HCT116 (cell line): ENCODE measurements around the gene GRK2. TPM values are rescaled to one million over a fixed set of nuclear protein-coding genes. Genes with fewer than 3 reads are reported as not detected.

Source experiments
- ATAC-seq: fragments of 200-7000 bp; cut with Tn5 transposase; 2 replicates; pipeline ENCODE4 v1.9.1; 2020; ENCODE audit warnings: mild to moderate bottlenecking, moderate library complexity
- BruUV-seq: library from RNA; stranded (reverse); fragments of 400-500 nt; replicated peaks from 2 replicates; lab custom pipeline; 2021; lab: Mats Ljungman, UMichigan
- CTCF ChIA-PET: fragments of 300-600 bp; sonication (Branson Sonifier 250); formaldehyde crosslinking; loops from one replicate; lab custom pipeline; 2021; ENCODE audit warnings: antibody characterized with exemption; lab: Charles Lee
- POLR2A ChIA-PET: fragments of 300-600, 350-600 bp; sonication (Branson Sonifier 250); formaldehyde crosslinking; loops from one replicate; lab custom pipeline; 2021; ENCODE audit warnings: antibody characterized with exemption; lab: Charles Lee
- RAD21 ChIA-PET, 2 experiments: fragments of 300-600 bp; sonication (Branson Sonifier 250); formaldehyde crosslinking; loops; one replicate each; lab custom pipeline; 2023; ENCODE audit warnings: low total read pairs in 2 of 2; ENCODE audit not compliant: uncharacterized antibody in 2 of 2, unreplicated experiment in 2 of 2, low non-redundant PET in 1 of 2; lab: Charles Lee
- DNase-seq: peaks from one replicate; pipeline ENCODE4 v3.0.0-alpha.2; 2010; ENCODE audit warnings: low read depth, low spot score
- H2AFZ ChIP-seq: fragments of 200-600 bp; shearing (Covaris generic), sonication (generic); 2 replicates; pipeline ENCODE4 v1.6.1; 2017; ENCODE audit warnings: low read depth, mixed run types, mixed read lengths, antibody characterized with exemption, low read length; ENCODE audit not compliant: poor library complexity, severe bottlenecking
- H3K27ac ChIP-seq: 2 replicates; pipeline ENCODE4 v1.5.1; 2012; ENCODE audit warnings: low read depth, low read length
- H3K27me3 ChIP-seq: fragments of 200-600 bp; sonication (generic); 2 replicates; pipeline ENCODE4 v1.6.1; 2016; ENCODE audit warnings: mixed run types, low read length, mixed read lengths; ENCODE audit not compliant: insufficient read depth
- H3K36me3 ChIP-seq, 2 experiments: fragments of 200-500 bp in 1 of 2; fragments of 200-600 bp in 1 of 2; sonication (Bioruptor generic) in 1 of 2; sonication (generic) in 1 of 2; 2 replicates each; pipeline versions ENCODE4 v1.5.1 to v1.6.1; 2014 to 2016; ENCODE audit warnings: low read length in 2 of 2, inconsistent platforms in 1 of 2, mixed read lengths in 1 of 2, mixed run types in 1 of 2; ENCODE audit not compliant: insufficient read depth in 2 of 2, control insufficient read depth in 1 of 2
- H3K4me1 ChIP-seq, 2 experiments: fragments of 200-600 bp in 1 of 2; sonication (generic) in 1 of 2; 2 replicates each; pipeline versions ENCODE4 v1.5.1 to v1.6.1; 2012 to 2017; ENCODE audit warnings: low read length in 2 of 2, inconsistent platforms in 1 of 2, mild to moderate bottlenecking in 1 of 2, mixed read lengths in 1 of 2, mixed run types in 1 of 2, moderate library complexity in 1 of 2; ENCODE audit not compliant: insufficient read depth in 2 of 2, control insufficient read depth in 1 of 2
- H3K4me2 ChIP-seq: fragments of 200-600 bp; sonication (generic); 2 replicates; pipeline ENCODE4 v1.6.1; 2017; ENCODE audit warnings: mixed run types, low read length, mixed read lengths
- H3K4me3 ChIP-seq, 2 experiments: fragments of 200-600 bp in 1 of 2; sonication (generic) in 1 of 2; replicated peaks in 1 of 2; 2 replicates each; pipeline ENCODE4 v1.5.1; 2011 to 2016; ENCODE audit warnings: low read length in 2 of 2, control low read depth in 1 of 2, low read depth in 1 of 2, mild to moderate bottlenecking in 1 of 2, mixed read lengths in 1 of 2, mixed run types in 1 of 2
- H3K79me2 ChIP-seq: fragments of 200-600 bp; sonication (generic); 2 replicates; pipeline ENCODE4 v1.6.1; 2017; ENCODE audit warnings: mild to moderate bottlenecking, mixed run types, low read length, moderate library complexity, mixed read lengths; ENCODE audit not compliant: insufficient read depth
- H3K9ac ChIP-seq: fragments of 200-600 bp; sonication (generic); 2 replicates; pipeline ENCODE4 v1.6.1; 2016; ENCODE audit warnings: low read length, mixed read lengths
- H3K9me2 ChIP-seq: fragments of 200-600 bp; sonication (generic), shearing (Covaris generic); 2 replicates; pipeline ENCODE4 v1.6.1; 2017; ENCODE audit warnings: mixed run types, mild to moderate bottlenecking, moderate library complexity; ENCODE audit not compliant: insufficient read depth
- H3K9me3 ChIP-seq, 2 experiments: fragments of 200-500 bp in 1 of 2; fragments of 200-600 bp in 1 of 2; sonication (Bioruptor generic) in 1 of 2; sonication (generic) in 1 of 2; 2 replicates each; pipeline ENCODE4 v1.6.1; 2014 to 2017; ENCODE audit warnings: low read length in 2 of 2, mixed read lengths in 2 of 2, inconsistent platforms in 1 of 2, low read depth in 1 of 2, mild to moderate bottlenecking in 1 of 2, mixed run types in 1 of 2, moderate library complexity in 1 of 2; ENCODE audit not compliant: control insufficient read depth in 1 of 2, insufficient read depth in 1 of 2
- H4K20me1 ChIP-seq: fragments of 200-600 bp; sonication (generic), shearing (Covaris generic); 2 replicates; pipeline ENCODE4 v1.6.1; 2017; ENCODE audit warnings: mixed run types, mild to moderate bottlenecking, moderate library complexity; ENCODE audit not compliant: insufficient read depth
- CBX3 ChIP-seq: IDR thresholded peaks from 2 replicates; pipeline ENCODE4 v1.6.1; 2012; ENCODE audit warnings: low read depth
- CEBPB ChIP-seq: IDR thresholded peaks from 2 replicates; pipeline ENCODE4 v1.6.1; 2012; ENCODE audit warnings: low read depth
- CTCF ChIP-seq, 3 experiments: fragments of 200-600 bp in 1 of 3; sonication (generic) in 1 of 3; IDR thresholded peaks in 2 of 3; conservative IDR thresholded peaks in 1 of 3; 2 replicates each; pipeline ENCODE4 v1.5.1; 2012 to 2017; ENCODE audit warnings: low read depth in 2 of 3, low read length in 2 of 3, antibody characterized with exemption in 1 of 3, borderline replicate concordance in 1 of 3, control low read depth in 1 of 3, mild to moderate bottlenecking in 1 of 3, mixed read lengths in 1 of 3, mixed run types in 1 of 3, moderate library complexity in 1 of 3; ENCODE audit not compliant: insufficient read depth in 1 of 3
- EGR1 ChIP-seq: IDR thresholded peaks from 2 replicates; pipeline ENCODE4 v1.6.1; 2012; ENCODE audit warnings: low read depth
- ELF1 ChIP-seq: IDR thresholded peaks from 2 replicates; pipeline ENCODE4 v1.6.1; 2012; ENCODE audit warnings: low read depth, borderline replicate concordance
- POLR2A ChIP-seq: IDR thresholded peaks from 2 replicates; pipeline ENCODE4 v1.7.0; 2011; ENCODE audit warnings: borderline replicate concordance; ENCODE audit not compliant: insufficient read depth, insufficient read length; ENCODE audit errors: extremely low read depth
- POLR2AphosphoS5 ChIP-seq: IDR thresholded peaks from 2 replicates; pipeline ENCODE4 v1.6.1; 2011; ENCODE audit warnings: mild to moderate bottlenecking, low read depth, low read length, moderate library complexity
- REST ChIP-seq: IDR thresholded peaks from 2 replicates; pipeline ENCODE4 v1.6.1; 2012; ENCODE audit warnings: low read depth
- SIN3A ChIP-seq: IDR thresholded peaks from 2 replicates; pipeline ENCODE4 v1.6.1; 2012; ENCODE audit warnings: low read depth
- SP1 ChIP-seq: IDR thresholded peaks from 2 replicates; pipeline ENCODE4 v1.6.1; 2012; ENCODE audit warnings: low read depth
- SRF ChIP-seq: IDR thresholded peaks from 2 replicates; pipeline ENCODE4 v1.6.1; 2012; ENCODE audit warnings: low read depth
- YY1 ChIP-seq: IDR thresholded peaks from 2 replicates; pipeline ENCODE4 v1.6.1; 2011; ENCODE audit warnings: low read length, low read depth, moderate library complexity, mild to moderate bottlenecking; ENCODE audit not compliant: insufficient replicate concordance; ENCODE audit errors: extremely low read depth
- ZBTB33 ChIP-seq: IDR thresholded peaks from 2 replicates; pipeline ENCODE4 v1.6.1; 2011; ENCODE audit warnings: mild to moderate bottlenecking, low read length, moderate library complexity; ENCODE audit not compliant: insufficient replicate concordance; ENCODE audit errors: extremely low read depth
- ZNF274 ChIP-seq: fragments of 200-500 bp; sonication (Bioruptor generic); IDR thresholded peaks from 2 replicates; pipeline ENCODE4 v1.6.1; 2014; ENCODE audit warnings: mild to moderate bottlenecking, low read depth, low read length, inconsistent platforms
- intact Hi-C: fragments of 100-400 bp; cut with micrococcal nuclease; formaldehyde crosslinking; loops from 2 replicates; pipeline ENCODE4 v1.10.0; 2022
- total RNA-seq: library from RNA; stranded (reverse); gene quantifications from one replicate; pipeline ENCODE4 v1.2.1, GENCODE V29; 2021; ENCODE audit not compliant: unreplicated experiment

GRK2 gene
- total RNA-seq, 1 experiment from 2014 or later: 83.0 TPM

- CTCF ChIA-PET: no interaction called here
Measured at GRCh38 chr11:67307545-67308001, 41.3 kb downstream of the GRK2 start.

More at GRCh38 chr11:67307545-67308001, 41.3 kb downstream of the GRK2 start:
- RAD21 ChIA-PET: no interaction called here
- no peak for ATAC-seq
- Histone ChIP-seq H2AFZ (no peak overlapping the region), H3K27me3 (no peaks in the 10 kb centered on the region), H3K79me2 (peaks cover 10% of the 10 kb centered on the region), H3K9me2 (no peaks in the 10 kb centered on the region), H3K36me3 (peaks cover 0 to 9% of the 10 kb centered on the region in 2 experiments; a peak in 3 of 4 replicates), H3K9ac (no peak overlapping the region), H3K4me3 (no peak overlapping the region), H4K20me1 (no peaks in the 10 kb centered on the region), H3K27ac (no peak overlapping the region), H3K9me3 (no peaks in the 10 kb centered on the region), H3K4me1 (peaks cover 20 to 32% of the 10 kb centered on the region in 2 experiments), H3K4me2 (no peak overlapping the region)
- intact Hi-C loops: no loop called here
- BruUV-seq: no TSS peak
- POLR2A ChIA-PET: no interaction called here
- TF ChIP-seq YY1 (no peak), POLR2A (no peak), SRF (no peak), EGR1 (no peak), CBX3 (no peak), SP1 (no peak), ZNF274 (no peak), CTCF (IDR thresholded peaks at IDR 0.05 in 2 of 3, conservative IDR thresholded peaks at IDR 0.05 in 1 of 3; ENCODE audit: borderline replicate concordance in 1 of 3, insufficient read depth in 1 of 3, low read depth in 2 of 3, low read length in 2 of 3) (no peak), ZBTB33 (no peak), CEBPB (no peak), ELF1 (no peak), POLR2AphosphoS5 (no peak), REST (no peak), SIN3A (no peak)
- no peak for DNase-seq
